Effector CD4-positive, alpha-beta T cell (primary cell): ENCODE measurements around the gene TBC1D19.

Source experiments
- DNase-seq: peaks from one replicate; pipeline ENCODE4 v3.0.0-alpha.2; 2020

TBC1D19 gene

GRCh38 chr4:26785312-26785711 lies 201.4 kb downstream of the TBC1D19 start:
- DNase-seq = no peak

- DNase-seq = no peak
These were observed 201.9 kb downstream of the TBC1D19 start for GRCh38 chr4:26785810-26786209.

- no peak for DNase-seq
These were observed 203.0 kb downstream of the TBC1D19 start for GRCh38 chr4:26786916-26787315.

- no peak for DNase-seq
These were observed 203.8 kb downstream of the TBC1D19 start for GRCh38 chr4:26787461-26788340.

GRCh38 chr4:26788341-26788733 lies 204.5 kb downstream of the TBC1D19 start:
- no peak for DNase-seq

GRCh38 chr4:26789208-26789607 lies 205.3 kb downstream of the TBC1D19 start:
- DNase-seq = no peak

GRCh38 chr4:26791346-26791745 lies 207.5 kb downstream of the TBC1D19 start:
- DNase-seq = no peak

- DNase-seq = no peak
These were observed 208.8 kb downstream of the TBC1D19 start for GRCh38 chr4:26792639-26793038.

- no peak for DNase-seq
These were observed 209.9 kb downstream of the TBC1D19 start for GRCh38 chr4:26793735-26794134.

GRCh38 chr4:26796081-26796480 lies 212.2 kb downstream of the TBC1D19 start:
- no peak for DNase-seq

- no peak for DNase-seq
These were observed 218.9 kb downstream of the TBC1D19 start for GRCh38 chr4:26802790-26803189.

GRCh38 chr4:26803211-26803861 lies 219.5 kb downstream of the TBC1D19 start:
- DNase-seq = no peak

- no peak for DNase-seq
These were observed 220.6 kb downstream of the TBC1D19 start for GRCh38 chr4:26804451-26804850.

GRCh38 chr4:26804925-26805324 lies 221.0 kb downstream of the TBC1D19 start:
- no peak for DNase-seq
